HG02885 (cell line): ENCODE results near the gene DUSP3.

Source experiments
- ATAC-seq: cut with Tn5 transposase; IDR thresholded peaks from one replicate; pipeline ENCODE4 v1.9.1; 2021; ENCODE audit warnings: mild to moderate bottlenecking; ENCODE audit not compliant: unreplicated experiment, poor library complexity

DUSP3 gene

GRCh38 chr17:43778337-43779144 is at the start of gene DUSP3:
Gene DUSP3, minus strand, starts transcription at chr17:43778977. Its CDS starts 53 bp downstream, at chr17:43778924.
- ATAC-seq = peak; percentile 88

DNA sequence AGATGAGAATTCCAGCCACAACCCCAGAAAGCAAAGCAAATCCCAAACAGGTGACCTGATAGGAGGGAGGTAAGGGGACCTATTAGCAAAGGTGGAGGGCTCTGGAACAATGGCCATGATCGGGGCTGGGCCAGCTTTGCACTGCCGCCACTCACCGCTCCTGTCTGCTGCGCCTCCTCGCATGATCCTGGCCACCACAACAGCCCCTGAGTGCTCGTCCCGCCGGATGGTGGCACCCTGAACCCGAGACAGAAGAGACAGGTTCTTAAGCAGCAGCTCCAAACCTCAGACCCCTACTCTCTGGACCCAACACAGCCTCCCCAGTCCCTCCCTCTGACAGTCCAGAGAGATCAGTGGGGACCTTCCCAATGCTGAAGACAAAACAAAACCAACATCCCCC is 48.8 kb upstream of the DUSP3 start:
- no peak for ATAC-seq

DNA sequence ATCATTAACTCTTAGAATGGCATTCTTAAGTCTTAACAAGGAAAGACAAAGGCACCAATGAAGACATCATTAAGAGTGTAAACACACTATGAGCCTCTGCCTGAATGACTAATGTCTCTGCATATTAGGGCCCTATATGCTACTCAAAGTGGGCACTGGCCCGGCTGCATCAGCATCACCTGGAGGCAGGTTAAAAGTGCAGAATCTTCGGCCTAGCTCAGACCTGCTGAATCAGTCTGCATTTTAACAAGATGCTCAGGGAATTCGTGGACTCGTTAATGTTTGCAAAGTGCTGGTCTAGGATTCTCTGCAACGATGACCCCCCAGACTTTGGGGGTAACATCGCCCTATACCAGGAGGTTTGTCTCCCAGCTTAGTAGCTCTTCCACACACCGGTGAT is 47.4 kb upstream of the DUSP3 start:
- ATAC-seq = no peak

- no peak for ATAC-seq
These were observed 46.8 kb upstream of the DUSP3 start for GRCh38 chr17:43825567-43825966.

DNA sequence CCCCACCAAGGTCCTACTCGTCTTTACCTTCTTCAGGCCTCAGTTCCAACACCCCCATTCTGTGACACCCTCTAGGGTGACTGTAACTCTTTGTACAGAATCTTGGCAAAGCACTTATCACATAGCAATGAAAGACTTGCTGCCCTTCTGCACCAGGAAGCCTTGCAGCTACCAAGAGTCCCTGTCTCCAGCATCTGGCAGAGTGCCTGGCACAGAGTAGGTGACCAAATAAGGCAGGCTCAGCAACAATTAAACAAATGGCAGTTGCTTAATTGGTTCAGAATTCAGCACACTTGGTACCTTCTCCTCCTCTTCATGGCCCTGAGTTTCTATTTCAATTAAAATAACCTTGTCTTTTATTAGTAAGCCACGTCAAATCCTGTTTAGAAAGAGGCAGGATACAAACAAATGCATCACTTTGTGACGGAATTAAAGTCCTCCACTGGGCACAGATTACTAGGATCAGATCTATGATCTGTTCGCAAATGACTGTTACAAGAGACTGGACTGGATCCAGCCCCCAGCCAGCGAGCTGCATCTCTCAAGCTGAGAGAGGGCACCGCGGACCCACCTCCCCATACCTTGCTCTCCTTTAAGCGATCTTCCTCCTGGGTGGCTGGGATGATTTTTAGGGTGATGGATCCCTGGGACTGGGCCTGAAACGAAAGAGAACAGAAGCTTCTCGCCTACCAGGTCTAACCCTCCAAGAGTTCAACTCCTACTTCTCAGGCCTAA is 44.7 kb upstream of the DUSP3 start:
- no peak for ATAC-seq

GRCh38 chr17:43822570-43823190 is 43.9 kb upstream of the DUSP3 start:
- ATAC-seq = no peak

DNA sequence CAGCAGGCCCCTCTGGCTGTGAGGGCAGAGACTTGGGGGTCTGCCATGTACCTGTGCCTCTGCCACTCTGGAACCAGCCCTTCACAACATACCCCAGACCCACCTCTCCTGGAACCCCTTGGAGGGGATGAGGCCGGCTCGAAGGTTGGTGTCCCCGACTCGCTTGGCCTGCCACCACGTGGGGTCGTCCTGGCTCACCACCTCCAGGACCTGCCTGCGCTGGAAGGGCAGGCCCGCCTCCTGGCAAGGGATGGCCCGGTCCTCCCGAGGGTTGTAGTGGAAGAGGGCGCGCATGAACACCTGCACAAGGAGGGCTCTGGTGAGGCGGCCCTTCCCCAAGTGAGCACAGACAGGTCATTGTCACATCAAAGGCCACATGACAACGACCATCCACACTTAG is 42.0 kb upstream of the DUSP3 start:
- ATAC-seq = no peak

GRCh38 chr17:43818966-43819365 is 40.2 kb upstream of the DUSP3 start:
- no peak for ATAC-seq

- no peak for ATAC-seq
These were observed 39.0 kb upstream of the DUSP3 start for GRCh38 chr17:43817826-43818225.

DNA sequence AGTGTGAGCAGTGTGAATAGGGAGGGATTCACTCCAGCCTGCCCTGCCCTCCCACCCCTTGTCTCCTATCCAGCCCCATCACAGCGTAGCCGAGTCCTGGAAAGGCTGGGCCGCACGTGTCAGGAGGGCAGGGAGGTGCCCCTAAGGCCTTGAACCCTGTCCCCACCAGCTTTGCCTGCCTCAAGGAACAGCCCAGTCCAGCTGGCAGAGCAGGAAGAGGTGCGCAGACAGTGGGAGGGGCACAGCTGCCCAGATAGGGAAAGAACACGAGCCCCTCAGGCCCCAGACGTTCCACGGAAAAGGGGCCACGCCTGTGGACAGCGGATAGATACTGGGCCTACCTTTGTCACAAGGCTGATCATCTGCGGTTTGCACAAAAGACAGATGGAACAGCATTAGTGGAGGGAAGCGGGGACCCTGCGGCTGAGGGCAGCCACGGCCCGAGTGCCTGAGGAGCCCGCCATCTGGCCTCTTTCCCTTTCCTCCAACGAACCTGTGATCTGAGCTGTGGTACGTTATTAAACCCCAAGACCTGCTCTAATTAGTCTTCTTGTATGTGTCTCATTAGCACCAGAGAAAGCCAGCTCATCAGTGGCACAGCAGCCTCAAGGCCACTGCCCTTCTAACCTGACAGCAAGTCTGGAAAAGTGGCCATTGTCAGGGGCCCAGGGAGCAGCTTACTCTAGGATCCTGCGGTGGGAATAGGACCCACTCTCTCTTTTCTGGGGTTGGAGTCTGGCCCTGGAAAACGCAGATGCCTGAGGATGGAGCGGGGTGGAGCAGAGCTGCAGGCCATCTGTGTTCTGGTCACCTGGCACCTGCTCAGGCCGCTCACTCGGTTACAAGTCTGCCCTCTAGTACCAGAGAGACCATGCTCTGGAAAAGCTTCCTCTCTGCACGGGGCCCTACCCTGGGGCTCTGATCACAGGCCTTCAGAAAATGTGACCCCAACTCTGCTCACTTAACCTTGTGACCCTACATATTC is 37.9 kb upstream of the DUSP3 start:
- ATAC-seq = no peak

DNA sequence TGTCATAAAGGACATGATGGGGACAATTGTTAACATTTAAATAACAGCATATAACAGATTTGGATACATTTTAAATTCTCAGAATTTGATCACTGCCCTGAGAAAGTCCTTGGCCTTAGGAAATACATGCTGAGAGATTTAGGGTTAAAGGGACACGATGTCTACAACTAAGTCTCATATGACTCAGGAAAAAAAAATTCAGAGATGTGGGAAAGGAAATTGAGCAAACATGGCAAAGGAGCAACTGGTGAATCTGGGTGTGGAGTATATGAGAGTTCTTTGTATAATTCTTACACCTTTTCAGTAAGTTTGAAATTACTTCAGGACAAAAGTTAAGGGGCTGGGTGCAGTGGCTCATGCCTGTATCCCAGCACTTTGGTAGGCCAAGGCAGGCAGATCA is 35.9 kb upstream of the DUSP3 start:
- no peak for ATAC-seq

DNA sequence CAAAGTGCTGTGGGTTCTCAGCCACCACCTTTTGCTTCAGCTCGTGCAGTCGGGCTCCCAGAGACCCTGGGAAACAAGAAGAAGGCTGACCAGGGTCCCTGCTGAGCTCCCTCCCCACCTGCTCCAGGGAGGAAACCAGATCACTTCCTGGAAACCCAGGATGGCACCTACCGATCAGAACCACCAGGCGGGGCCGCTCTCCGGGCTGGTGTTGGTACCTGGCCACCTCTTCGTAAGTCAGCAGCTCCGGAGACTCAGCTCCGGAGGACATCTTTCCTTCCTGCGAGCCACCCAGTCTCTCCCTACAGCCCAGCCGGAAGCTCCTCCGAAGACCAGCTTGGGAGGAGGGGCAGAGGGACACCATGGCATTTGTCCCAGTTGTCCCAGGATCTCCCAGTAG is 35.2 kb upstream of the DUSP3 start:
- no peak for ATAC-seq

DNA sequence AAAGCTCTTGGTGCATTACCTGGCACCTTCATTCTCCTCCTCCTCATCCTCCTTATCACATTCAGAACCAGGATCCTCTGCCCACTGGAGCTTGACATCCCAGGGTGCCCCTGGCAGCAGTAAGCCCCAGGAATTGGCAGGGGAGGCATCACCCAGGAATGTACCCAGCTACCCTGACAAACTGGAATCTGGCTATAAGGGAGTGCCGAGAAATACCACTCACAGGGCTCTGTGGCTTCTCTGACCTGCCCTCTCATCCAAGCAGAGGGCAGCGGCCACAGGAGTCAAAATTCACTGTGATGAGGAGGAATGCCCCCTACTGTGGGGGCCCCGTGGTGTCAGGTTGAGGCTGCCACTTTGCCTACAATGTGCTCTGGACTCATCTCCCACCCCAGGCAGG is 34.6 kb upstream of the DUSP3 start:
- ATAC-seq = no peak

GRCh38 chr17:43812396-43813265 is 33.9 kb upstream of the DUSP3 start:
- ATAC-seq = no peak

GRCh38 chr17:43810823-43811222 is 32.0 kb upstream of the DUSP3 start:
- no peak for ATAC-seq

GRCh38 chr17:43810226-43810715 is 31.5 kb upstream of the DUSP3 start:
- ATAC-seq = no peak

DNA sequence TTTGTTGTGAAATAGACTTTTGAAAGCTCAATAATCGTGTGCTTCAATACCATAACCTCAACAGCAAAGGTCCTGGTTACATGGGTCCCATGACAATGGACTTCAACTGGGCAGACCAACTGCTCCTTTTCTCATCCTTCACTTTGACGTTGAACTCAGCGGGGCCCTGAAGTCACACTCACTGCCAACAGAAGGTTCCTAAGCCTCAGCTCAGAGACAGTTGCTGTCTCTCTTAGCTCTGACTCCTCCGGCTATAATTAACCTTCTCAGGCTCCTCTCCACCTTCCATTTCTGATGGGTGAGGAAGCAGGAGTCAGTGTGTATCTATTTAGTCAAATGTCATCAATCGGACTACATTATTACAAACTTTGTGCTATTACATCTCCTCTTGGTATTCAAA is 30.3 kb upstream of the DUSP3 start:
- no peak for ATAC-seq

GRCh38 chr17:43808076-43808475 is 29.3 kb upstream of the DUSP3 start:
- ATAC-seq = no peak

DNA sequence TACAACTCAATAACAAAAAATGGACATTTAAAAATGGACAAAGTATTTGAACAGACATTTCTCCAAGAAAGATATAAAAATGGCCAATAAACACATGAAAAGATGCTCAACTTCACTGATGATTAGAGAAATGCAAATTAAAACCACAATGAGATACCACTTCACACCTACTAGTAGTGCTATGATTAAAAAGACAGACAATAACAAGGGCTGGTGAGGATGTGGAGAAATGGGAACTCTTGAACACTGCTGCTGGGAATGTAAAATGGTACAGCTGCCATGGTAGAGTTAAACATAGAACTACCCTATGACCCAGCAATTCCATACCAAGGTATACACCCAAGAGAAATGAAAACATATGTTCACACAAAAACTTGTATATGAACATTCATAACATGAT is 26.3 kb upstream of the DUSP3 start:
- ATAC-seq = no peak
